K562 (cell line): ENCODE results near the gene PHTF2.

ENCODE experiments used
- NFIC ChIP-seq: fragments of 450-650 bp; IDR thresholded peaks from 2 replicates; pipeline ENCODE4 v1.6.1; 2017; ENCODE audit warnings: mild to moderate bottlenecking, inconsistent platforms
- RCOR1 ChIP-seq, 2 experiments: IDR thresholded peaks; 2 replicates each; pipeline ENCODE4 v1.6.1; 2012; ENCODE audit warnings: low read depth in 2 of 2, low read length in 2 of 2, borderline replicate concordance in 1 of 2, improper control_type of control experiment in 1 of 2
- SREBF1 ChIP-seq: fragments of 150-350 bp; IDR thresholded peaks from 2 replicates; pipeline ENCODE4 v1.6.1; 2014; ENCODE audit warnings: antibody characterized with exemption, low read depth, low read length, borderline replicate concordance
- TF ChIP-seq, protein P1 (sequence below): IDR thresholded peaks from 2 replicates; pipeline ENCODE4 v1.6.1; 2012; ENCODE audit warnings: low read depth, low read length, improper control_type of control experiment, borderline replicate concordance

GRCh38 chr7:77839919-77840318 lies 41.3 kb downstream of the PHTF2 start:
- TF ChIP-seq NFIC (no peak), SREBF1 (no peak), RCOR1 (IDR thresholded peaks at IDR 0.05; ENCODE audit: borderline replicate concordance in 1 of 2, low read depth in 2 of 2, low read length in 2 of 2) (no peak)
- TF ChIP-seq, protein P1, sequence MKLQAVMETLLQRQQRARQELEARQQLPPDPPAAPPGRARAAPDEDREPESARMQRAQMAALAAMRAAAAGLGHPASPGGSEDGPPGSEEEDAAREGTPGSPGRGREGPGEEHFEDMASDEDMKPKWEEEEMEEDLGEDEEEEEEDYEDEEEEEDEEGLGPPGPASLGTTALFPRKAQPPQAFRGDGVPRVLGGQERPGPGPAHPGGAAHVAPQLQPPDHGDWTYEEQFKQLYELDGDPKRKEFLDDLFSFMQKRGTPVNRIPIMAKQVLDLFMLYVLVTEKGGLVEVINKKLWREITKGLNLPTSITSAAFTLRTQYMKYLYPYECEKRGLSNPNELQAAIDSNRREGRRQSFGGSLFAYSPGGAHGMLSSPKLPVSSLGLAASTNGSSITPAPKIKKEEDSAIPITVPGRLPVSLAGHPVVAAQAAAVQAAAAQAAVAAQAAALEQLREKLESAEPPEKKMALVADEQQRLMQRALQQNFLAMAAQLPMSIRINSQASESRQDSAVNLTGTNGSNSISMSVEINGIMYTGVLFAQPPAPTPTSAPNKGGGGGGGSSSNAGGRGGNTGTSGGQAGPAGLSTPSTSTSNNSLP = no peak
